ENCODE data around the gene MRPS7.
A peak's percentile ranks its signal among the peaks of the same experiment; 100 is the strongest.
"Not testable (repeated sequence)": the region's sequence is repeated elsewhere in the genome, so short reads cannot be mapped to it uniquely, and the experiment has no call there.

Gene MRPS7

GRCh38 chr17:75271955-75272847 is 10.5 kb downstream of the MRPS7 start:
- DNase-seq = no peak

GRCh38 chr17:75272848-75273184 is 11.1 kb downstream of the MRPS7 start:
- no peak for DNase-seq

DNA sequence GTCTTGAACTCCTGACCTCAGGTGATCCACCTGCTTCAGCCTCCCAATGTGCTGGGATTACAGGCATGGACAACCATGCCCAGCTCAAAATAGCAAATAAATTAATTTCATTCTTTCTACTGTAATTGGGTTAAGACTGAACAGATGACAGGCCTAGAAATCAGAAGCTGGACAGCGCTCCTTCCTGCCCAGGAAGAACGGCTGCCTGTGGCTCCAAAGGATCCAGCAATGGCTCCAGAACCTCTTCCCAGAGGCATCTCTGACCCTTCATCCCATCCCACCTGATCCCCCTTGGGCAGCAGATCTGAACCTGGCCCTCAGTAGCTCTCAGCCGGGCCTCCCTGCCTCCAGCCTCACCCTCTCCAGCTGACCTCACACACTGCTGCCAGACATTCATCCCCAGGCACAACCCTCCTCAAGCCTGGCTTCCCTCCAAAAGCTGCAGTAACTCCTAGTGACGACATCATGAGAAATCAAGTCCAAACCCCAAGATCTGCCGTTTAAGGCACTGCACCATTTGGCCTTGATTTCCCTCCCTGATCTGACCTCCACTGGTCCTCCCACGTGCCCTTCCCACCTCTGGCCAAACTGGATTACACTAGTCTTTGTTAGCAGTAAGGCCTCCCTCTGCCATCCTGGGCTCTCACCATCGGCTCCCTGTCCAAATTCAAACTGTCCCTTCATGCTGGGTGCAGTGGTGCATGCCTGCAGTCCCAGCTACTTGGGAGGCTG is 12.5 kb downstream of the MRPS7 start:
- no peak for DNase-seq

- no peak for DNase-seq
These were observed 16.0 kb downstream of the MRPS7 start for GRCh38 chr17:75277664-75278071.

DNA sequence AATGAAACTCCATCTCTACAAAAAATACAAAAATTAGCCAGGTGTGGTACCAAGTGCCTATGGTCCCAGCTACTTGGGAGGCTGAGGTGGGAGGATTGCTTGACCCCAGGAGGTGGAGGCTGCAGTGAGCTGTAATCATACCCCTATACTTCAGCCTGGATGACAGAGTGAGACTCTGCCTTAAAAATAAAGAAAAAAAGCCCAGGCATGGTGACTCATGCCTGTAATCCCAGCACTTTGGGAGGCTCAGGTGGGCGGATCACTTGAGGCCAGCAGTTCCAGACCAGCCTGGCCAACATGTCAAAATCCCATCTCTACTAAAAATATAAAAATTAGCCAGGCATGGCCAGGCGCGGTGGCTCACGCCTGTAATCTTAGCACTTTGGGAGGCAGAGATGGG is 18.5 kb downstream of the MRPS7 start:
- not testable (repeated sequence) for DNase-seq

DNA sequence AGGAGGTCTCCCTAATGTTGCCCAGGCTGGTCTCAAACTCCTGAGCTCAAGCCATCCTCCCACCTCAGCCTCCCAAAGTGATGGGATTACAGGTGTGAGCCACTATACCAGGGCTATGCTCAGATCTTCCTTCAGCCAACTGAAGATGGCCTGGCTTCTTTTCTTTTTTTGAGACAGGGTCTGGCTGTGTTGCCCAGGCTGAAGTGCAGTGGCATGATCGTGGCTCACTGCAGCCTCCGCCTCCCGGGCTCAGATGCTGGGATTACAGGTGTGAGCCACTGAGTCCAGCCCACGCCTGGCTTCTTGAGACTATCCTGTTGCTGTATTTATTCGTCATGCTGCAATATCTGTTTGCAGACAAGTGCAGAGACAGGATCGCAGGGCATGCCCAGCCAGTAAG is 23.4 kb downstream of the MRPS7 start:
- DNase-seq = no peak

DNA sequence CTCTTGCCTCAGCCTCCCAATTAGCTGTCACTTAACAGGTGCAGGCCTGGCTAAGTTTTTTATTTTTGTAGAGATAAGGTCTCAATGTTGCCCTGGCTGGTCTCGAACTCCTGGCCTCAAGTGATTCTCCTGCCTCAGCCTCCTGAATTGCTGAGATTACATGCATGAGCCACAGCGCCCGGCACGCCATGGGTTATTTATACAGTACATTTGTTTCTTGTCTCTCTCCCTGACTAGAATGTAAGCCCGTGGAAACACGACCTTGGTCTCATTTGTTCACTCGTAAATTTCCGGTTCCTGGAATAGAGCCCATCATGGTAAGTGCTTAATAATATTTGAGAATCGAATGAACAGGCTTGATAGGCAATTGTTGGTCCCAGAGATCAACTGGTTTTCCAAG is 25.5 kb downstream of the MRPS7 start:
- DNase-seq = no peak

- DNase-seq = no peak
These were observed 26.7 kb downstream of the MRPS7 start for GRCh38 chr17:75288359-75288758.

DNA sequence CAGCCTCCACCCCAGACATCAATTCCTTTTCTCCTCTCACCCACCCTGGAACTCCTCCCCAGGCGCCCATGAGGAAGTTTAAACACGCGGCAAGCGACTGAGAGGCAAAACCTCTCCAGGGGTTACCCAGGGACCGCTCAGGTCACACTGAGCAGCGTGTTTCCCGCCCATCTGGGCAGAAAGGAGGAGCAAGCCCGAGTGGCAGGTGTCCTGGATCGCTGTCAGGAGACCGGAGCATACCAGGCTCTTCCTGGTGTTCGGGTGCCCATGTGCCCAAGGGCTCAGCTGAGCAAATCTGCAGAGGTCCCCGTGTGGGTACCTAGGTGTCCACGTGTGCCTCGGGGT is 27.1 kb downstream of the MRPS7 start:
- DNase-seq = no peak

DNA sequence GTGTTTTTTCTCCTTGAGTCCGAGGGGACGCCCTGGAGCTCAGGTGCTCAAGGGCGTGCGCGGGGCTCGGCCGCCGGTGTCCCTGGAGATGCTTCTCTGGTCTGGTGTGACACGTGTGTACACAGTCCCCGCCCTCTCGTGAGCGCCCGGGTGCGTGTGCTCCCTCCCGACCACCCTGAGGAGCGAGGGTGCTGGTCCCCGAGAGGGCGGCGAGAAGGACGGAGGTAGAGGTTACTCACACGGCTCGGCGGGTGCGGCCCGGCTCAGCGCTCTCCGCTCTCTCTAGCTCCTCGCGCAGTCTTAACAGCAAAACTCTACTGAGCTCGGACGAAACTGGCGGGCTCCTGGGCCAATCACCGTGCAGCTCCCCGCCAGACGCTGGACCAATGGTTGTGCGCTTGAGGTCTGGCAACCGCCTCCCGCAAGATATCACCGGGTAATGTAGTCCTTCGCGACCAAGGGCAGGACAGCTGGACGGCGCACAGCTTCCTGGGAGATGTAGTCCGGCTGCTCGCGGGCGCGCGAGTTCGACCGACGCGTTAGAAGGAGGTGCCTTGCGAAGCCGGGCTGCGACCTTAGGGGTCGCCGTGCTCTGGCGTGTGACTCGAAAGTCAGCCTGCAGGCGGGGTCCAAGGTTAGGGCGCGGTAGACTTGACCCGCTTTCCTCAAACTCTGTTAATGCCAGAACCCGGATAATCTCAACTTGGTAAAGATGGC is 27.6 kb downstream of the MRPS7 start, which contains the start of gene SLC25A19:
Gene SLC25A19, minus strand, starts transcription at position 319 of the 717 bp plus-strand sequence. CDS start 2,669 bp downstream, outside the sequence.
- DNase-seq = peak; percentile 99

GRCh38 chr17:75289832-75290337 is 28.2 kb downstream of the MRPS7 start:
- DNase-seq = peak; percentile 58

GRCh38 chr17:75292810-75293448 is 31.2 kb downstream of the MRPS7 start:
- DNase-seq = not testable (repeated sequence)

GRCh38 chr17:75295201-75296158 is 33.8 kb downstream of the MRPS7 start:
- DNase-seq = no peak

GRCh38 chr17:75300280-75300679 is 38.6 kb downstream of the MRPS7 start:
- DNase-seq = no peak

GRCh38 chr17:75301049-75301448 is 39.4 kb downstream of the MRPS7 start:
- DNase-seq = no peak

DNA sequence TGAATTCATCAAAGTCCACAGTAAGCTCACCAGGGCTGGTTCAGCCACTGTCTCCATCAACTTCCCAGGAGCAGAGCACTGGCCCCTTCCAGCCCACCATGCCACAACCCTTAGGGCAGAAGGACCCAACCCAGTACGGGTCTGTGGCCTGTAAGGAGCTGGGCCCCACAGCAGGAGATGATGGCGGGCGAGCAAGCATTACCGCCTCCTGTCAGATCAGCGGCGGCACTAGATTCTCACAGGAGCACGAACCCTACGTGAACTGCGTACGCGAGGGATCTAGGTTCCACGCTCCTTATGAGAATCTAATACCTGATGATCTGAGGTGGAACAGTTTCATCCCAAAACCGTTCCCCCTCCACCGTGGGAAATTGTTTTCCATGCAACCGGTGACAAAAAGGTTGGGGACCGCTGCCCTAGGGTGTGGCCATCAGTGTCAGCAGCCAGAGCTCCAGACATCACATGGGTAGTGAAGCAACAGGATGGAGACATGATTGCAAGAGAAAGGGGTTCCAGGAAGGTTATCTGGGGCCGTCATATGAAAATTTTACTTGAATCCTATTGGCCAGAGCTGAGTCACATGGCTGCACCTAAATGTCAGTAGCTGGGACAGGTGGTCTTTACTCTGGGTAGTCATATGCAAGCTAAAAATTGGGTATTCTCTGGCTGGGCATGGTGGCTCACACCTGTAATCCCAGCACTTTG is 40.0 kb downstream of the MRPS7 start:
- no peak for DNase-seq

DNA sequence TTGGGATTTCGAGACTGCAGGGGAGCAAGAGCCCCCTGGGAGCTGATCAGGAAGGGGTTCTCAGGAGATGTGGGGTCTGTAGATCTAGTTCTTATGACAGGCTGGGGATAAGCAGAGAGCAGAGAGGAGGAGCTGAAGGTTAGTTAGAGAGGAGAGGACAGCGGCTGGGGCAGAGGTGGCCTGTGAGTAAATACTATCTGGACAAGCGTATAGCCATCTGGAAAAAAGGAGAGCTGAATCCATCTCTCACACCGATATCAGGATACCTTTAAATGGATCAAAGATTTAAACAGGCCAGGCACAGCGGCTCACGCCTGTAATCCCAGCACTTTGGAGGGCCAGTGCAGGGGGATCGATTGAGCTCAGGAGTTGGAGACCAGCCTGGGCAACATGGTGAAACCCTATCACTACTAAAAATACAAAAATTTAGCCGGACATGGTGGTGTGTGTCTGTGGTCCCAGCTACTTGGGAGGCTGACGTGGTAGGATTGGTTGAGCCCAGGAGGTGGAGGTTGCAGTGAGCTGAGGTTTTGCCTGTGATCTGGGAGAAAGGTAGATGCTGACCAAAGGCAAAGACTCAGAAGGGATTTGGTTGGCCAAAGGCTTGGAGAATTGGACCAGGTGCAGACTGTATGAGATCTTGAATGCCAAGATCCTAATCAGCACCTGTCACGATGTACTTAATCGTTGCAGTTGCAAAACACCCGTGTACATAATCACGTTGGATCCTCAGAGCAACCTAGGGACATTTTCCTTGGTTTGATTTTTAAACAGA is 46.5 kb downstream of the MRPS7 start:
- DNase-seq = no peak

- DNase-seq = no peak
These were observed 47.3 kb downstream of the MRPS7 start for GRCh38 chr17:75308732-75309629.

GRCh38 chr17:75313941-75314551 is 52.4 kb downstream of the MRPS7 start:
- DNase-seq = no peak
